GM18873 (cell line): Measurements from ENCODE around the gene GLRX5.

Experiments used
- ATAC-seq: cut with Tn5 transposase; IDR thresholded peaks from one replicate; pipeline ENCODE4 v1.9.1; 2021; ENCODE audit warnings: mild to moderate bottlenecking, moderate library complexity, moderate number of reproducible peaks; ENCODE audit not compliant: unreplicated experiment, low FRiP score

Gene GLRX5

DNA sequence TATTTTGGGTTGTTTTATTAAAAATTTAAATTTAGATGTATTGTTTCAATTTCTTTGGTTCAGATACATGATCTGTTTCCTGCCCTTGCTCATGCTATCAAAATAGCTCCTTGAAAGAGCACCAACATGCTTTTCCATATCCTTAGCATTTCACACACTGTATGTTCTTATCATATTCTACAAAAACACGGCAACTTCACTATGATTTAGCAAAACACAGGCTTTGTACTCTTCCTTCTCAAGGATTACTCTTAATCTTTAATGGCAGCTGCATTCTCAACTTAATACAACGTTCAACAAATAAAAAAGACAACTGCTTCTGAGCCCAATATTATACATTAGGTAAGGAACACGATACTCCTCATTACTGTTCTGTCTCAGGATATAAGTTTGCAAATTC, 2.9 kb upstream of the GLRX5 start:
- ATAC-seq = no peak

DNA sequence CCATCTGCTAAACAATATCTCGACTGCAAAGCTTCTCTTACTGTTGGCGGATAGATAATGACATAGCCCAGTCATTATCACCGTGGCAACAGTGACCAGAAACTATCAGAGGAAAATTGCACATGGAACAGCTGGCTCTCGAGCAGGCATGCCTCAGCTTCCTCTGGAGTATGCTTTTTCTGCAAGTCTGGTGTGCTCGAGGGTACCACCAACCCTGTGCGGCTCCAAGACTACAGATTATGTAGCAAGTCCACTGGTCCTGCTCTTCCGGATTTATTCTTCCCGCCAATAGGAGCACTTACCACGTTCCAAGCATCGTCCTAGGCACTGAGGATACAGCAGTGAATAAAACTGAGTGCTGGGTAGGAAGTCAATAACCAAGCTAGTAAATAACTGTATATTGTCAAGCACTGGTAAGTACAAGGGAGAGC, 1.4 kb upstream of the GLRX5 start:
- no peak for ATAC-seq

DNA sequence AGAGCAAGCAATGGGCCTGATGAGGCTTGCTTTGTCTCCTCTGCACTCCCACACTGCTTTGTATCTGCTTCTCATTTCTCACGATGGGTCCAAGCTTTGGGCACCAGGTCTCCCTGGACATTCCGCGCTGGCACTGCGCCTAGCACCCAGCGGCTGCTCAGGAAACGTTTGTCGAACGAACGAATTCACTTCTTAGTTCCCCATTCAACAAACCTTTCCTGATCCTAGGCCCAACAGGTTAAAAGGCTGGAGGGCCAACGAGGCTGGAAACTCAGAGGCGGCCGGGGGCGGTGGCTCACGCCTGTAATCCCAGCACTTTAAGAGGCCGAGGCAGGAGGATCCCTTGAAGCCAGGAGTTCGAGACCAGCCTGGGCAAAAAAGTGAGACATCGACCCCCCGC, 1.0 kb upstream of the GLRX5 start:
- ATAC-seq = no peak

DNA sequence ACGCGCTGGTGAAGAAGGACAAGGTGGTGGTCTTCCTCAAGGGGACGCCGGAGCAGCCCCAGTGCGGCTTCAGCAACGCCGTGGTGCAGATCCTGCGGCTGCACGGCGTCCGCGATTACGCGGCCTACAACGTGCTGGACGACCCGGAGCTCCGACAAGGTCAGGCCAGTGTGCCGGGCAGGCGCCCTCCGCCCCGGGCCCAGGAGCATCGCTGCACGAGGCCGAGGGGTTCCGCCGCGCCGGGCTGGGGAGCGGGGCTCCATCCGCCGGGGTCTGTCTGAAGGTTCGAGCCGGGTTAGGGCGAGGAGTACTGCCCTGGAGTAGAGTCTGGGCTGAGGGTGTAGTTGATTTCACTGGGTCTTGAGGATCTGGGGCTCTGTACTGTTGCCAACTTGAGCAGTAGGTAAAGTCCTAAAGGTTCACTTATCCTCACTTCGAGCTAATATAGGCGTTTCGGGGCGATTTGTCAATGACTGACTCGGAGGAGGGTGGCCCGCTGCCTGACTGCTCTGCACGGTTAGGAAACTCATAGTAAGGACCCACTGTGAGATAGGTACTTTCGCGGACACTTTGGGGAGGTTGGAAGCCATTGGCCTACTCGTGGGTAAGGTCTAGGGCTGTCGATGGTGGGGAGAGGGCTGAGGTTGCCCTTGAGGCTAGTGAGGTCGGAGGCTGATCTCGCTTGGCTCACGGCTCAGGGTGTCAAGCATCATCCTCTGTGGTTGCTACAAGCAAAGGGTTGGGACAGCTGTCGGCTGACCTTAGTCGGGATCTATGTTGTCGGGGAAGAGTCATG, 574 bp downstream of the GLRX5 start:
- ATAC-seq = no peak

DNA sequence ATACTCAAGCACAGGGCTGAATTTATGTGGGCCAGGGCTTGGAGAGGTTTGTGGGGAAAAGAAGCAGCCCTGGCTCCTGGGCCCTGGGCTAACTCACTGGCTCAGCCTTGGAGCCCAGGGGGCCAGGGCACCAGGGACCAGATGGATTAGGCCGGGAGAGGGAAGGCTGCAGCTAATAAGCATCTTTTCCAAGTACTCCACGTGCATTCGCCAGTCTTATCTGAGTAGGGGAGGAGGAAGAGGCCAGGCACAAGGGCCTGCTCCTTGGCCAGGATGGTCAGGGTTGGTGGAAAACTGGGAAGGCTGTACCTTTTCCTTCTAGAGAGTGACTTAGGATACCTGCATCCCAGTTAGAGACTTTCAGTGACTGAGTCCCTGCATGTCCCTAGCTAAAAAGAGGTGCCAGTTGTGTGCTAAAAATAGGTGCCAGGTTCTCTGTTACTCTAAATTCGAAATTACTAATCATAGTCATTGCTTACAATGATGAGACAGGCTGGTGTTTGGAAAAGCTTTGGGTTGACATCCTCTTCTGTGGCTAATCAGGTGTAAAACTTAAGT, 1.3 kb downstream of the GLRX5 start:
- no peak for ATAC-seq

DNA sequence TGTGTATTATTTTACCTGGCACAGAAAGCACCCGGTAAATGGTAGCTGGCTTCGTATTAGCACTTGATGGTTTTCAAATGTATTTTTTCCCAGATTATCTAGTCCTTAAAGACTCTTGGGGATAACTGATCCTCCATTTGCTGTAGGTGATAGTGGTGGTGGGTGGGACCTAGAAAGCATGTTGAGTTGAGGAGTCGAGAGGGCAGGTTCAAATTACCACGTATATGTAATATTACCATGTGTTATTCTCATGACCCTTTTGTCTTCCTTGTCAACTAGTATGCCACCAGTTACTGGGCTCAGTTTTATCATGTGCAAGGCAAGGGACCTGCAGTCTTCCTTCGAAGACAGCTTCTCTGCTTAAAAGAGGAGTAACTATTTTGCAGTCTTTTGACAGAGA, 1.8 kb downstream of the GLRX5 start:
- ATAC-seq = no peak

DNA sequence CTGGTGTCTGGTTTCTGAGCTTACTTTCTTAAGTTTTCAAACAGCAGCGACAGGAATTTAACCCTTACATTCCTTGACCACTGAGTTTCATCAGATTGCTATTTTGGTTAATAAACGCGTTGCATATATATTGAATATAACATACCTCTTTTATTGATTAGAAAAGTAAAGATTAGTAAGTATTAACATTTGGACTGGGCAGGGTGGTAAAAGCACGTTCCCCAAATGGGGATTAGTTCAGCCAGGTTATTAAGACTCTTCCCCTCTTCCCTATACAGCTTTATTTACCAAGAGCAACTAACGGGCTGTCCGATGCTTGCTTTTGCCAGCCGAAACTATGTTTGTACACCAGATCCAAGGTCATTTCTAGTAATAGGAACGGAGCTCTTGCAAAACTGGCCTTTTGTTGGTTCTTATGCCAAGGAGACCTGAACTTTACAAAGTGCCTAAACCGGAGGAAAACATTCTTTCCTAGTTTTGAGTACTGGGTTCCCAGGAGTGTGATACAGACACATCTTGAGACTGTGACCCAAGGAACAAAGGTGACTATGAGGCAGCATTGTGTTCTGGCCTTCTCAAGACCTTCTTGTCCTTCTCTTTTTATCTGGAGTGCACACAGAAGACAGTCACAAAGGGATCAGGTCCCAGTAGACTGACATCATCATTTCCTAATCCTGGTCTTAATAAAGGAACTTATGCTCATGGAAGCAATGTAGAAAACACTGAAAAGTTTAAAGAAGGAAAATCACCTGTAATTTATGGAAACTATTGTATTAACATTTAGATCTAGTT, 2.6 kb downstream of the GLRX5 start:
- no peak for ATAC-seq

DNA sequence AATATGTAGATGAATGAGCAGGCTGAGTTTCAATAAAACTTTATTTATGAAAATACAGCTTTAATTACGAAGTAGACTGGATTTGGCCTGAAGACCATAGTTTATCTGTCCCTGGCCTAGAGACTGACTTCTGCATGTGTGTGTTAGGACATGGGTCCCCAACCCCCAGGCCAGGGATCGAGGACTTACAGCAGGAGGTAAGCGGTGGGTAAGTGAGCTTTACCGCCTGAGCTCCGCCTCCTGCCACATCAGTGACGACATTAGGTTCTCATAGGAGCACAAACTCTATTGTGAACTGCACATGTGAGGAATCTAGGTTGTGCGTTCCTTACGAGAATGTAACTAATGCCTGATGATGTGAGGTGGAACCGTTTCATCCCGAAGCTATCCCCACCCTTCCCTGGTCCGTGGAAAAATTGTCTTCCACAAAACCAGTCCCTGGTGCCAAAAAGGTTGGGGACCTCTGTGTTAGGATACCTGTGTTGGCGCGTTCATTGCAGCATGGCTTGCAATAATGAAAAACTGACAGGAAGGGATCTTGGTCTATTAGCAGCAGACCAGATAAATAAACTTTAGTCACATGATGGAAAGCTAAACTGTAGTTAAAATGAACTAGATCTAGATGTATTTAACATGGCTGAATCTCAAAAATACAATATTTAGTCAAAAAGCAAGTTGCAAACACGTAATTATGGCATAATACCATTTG, 4.1 kb downstream of the GLRX5 start:
- no peak for ATAC-seq

DNA sequence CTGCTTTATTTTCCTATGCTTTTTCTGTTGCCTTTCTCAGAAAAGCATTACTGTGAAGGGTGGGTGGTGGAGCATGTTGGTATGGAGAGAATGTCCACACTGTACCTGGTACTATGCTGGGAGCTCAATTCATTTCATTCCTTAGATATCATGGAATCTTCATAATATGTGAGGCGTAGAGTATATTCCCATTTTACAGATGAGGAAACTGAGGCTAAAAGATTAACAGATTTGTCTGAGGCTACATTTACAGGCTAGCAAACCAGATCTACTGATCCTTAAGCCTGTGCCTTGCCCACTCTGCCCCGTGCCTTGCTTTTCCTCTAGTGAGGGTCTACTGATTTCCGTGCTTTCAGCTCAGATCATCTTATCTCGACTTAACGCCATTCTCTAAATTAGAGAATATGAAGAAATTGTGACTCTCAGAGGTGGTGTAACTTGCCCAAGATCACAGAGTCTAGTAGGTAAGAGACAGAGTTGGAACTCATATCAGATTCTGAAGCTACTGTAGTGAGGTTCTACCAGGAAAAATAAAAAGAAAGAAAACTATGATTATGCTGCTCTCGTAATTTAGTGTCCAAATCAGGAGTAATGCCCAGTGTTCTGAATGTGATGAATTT, 5.5 kb downstream of the GLRX5 start:
- ATAC-seq = no peak

DNA sequence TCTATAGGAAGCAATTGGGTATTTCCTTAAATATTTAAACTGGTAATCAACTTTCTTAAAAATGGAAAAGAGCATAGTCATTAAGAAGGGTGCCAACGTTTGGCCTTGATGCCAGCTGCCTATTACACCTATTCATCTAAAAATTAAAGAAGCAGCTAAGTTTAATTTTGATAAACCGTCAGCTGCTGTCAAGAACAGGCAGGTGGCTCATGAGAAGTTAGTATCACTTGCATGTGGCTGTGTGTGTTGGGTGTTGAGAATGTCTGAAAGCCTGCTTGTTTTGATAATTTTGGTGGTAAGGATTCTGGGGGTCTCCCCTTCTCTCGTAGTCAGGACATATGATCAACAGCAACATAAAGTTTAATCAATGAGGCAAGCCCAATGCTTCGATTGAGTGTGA, 6.5 kb downstream of the GLRX5 start:
- no peak for ATAC-seq

DNA sequence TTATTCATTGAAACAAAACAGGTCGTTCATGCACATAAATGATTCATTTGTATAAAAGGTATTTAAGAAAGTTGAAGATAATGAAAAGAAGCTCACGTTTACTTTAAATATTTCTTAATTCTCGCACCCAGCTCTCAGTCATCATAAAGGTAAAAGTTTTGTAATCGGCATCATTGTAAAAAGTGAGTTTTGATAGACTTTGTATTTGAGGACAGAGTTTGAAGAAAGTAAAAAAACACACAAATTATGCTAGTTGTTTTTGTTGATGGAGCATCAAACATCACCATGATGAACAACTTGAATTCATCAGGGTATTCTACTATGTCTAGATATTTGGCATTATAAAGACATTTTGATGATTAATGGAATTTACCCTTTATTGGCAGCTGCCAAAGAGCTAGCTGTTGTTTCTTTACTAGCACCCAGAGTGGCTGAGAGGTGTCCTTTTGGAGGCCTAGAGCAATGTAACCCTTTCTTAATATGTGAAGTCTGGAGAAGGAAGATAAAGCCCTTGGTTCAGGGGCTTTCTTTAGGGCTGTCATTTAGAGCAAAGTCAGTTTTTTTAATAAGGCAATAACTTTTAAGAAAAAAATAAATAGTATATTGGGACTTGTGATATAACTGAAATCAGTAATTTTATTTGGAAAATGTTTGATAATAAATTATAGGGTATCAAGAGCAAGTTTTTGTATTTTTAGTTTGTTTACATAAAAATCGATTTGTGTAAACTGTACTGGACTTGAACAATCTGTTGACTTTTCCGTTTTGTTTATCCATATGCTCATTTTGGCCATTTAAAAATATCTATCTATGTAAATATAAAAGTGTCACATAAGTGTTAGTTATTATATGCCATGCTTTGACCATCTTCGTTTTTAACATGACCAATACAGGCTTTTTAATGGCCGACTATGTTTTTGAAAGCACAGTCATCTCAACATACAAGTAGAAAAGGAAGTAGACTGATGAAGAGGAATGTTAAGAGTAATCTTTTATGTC, 7.4 kb downstream of the GLRX5 start:
- no peak for ATAC-seq

DNA sequence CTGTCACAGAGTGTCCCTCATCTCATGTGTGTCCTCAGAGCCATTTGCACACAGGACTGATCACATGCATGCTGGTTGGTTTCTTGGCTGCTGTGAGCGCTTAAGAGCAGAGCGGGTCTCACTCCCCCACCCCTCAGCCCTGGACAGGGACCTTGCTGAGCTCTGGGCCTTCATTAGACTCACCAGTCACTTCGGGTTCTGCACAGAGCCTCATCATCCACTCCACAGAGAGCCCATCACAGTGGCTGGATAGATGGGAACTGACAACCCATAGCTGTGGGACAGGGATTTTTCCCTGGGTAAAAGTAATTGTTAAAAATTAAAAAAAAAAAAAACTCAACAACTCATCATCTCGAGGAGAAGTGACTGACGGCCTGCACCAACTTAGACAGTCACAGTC, 8.2 kb downstream of the GLRX5 start:
- no peak for ATAC-seq

DNA sequence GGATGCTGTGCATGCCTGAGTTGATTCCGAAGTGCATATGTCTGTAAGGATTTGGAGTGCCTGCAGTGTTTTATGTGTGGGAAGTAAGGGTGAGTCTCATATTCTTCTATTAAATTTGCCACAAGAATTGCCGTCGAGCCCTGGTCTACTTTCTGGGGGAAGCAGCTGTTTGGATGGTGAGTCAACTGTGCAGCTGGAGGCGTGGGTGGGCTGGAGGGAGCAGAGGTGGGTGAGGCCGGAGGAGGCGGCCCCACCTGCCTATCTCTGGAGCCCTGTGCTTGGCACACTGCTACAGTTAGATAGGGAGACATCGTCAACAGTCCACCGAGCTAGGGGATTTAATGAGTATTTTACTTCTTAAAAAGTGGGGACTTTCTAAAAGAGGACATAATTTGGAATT, 9.7 kb downstream of the GLRX5 start:
- no peak for ATAC-seq

DNA sequence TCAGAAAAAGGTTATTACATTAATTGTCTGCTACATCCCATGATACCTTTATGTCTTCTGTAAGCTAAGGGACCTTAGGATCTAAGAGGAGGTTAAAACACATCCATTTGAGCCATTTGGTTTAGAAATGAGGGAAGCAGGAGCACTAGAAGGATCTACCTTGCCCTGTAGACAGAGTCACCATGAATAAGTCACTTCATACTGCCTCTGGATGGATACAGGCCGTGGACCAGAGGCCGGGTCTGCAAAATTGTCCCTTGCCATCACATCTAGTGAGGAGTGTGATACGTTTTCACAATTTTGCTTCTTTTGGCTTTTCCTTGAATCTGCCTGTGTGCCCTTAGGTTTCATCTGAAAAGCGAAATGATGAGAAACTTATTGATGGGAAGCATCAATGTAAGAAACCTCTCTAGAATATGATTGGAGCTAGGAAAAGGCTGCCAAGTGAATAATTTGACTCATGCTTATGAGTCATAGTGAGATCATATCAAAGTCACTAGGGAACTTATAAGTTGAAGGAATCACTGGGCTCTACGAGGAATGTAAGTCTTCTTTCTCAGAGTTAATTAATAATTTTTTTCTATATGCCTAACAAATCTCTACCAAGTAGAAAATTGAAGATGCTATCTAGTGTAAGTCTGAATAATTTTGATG, 10.8 kb downstream of the GLRX5 start:
- ATAC-seq = no peak

DNA sequence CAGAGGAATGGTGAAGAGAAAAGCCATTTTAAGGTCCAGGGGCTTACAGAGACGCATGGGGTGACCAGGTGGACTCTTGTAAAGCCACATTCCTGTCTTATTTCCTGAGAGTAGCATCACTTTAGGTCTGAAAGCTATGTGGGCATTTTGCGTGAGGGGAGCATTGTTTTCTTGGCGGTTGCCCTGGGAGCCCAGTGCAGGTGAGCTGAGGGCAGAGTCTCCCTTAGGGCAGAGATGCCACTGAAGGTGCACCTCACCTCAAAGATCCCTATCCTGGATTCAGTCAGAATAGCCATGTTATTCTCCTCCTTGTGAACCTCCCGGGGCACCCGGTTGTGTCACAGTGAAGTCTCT, 12.4 kb downstream of the GLRX5 start:
- no peak for ATAC-seq

DNA sequence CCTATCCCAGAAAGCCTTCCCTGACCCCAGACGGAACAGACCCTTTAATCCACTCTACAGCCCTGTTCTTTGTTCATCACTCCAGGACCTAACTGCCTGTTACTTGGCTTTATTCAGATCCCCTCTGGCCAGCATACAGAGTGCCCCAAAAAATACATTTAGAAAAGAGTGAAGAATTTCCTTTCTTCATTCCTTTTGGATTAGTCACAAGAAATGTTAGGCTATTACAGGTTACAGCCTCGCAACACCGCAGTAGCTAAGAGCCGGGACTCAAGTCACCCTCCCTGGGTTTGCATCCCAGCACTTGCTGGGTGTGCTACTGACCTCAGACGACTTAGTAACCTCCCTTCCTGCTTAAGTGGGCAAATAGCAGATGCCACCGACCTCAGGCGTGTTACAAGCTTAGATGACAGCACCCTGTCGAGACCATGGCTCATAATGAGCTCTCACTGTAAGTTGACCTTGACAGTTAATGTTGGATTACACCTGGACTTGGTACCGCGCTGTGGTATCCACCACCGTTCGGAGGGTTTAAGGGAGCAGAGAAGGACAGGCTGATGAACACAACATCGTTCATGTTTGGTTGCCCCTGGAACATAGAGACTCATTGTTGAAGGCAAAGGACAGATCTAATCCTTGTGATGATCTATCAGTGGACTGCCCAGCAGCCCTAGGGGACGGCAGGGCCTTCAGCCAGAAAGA, 12.9 kb downstream of the GLRX5 start:
- ATAC-seq = no peak

DNA sequence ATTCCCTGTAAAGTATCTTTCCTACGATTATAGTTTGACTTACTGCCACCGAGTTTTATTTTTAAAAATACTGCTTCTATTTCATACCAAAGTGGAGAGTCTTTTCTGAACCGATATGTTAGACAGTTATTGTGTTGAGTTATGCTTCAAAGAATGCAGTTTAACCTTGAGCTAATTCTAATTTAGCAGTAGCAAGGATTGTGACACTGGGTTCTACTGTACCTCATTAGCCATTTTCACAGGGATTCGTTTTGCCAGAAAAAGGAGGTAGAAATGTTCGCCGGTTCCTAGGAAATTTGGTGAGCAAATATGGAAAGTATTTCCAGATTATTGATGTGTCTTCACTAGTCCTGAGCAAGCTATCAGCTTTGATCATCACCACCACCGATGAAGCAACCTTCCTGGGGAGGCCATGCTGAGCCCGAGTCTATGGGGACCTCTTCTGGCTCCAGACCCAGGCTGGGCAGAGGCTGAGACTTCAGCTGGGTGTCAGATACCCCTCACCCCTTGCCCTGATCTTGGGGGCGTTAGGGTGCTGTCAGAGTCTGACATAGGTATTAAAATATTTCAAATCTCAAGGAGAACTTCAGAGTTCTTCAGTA, 13.6 kb downstream of the GLRX5 start:
- ATAC-seq = no peak
